IPS DF 6.9 (cell line): ENCODE results near the gene TMEM40.
A peak's percentile ranks its signal among the peaks of the same experiment; 100 is the strongest.

Source experiments
- DNase-seq: peaks from one replicate; pipeline ENCODE4 v3.0.0-alpha.2; 2013; ENCODE audit warnings: low read depth, low spot score
- H3K27ac ChIP-seq: one replicate; pipeline ENCODE4 v1.5.1; 2013; ENCODE audit warnings: low read length, control low read depth
- H3K27me3 ChIP-seq: 2 replicates; pipeline ENCODE4 v1.6.1; 2013; ENCODE audit warnings: mild to moderate bottlenecking, low read length; ENCODE audit not compliant: control insufficient read depth, insufficient read depth
- H3K36me3 ChIP-seq: 2 replicates; pipeline ENCODE4 v1.6.1; 2013; ENCODE audit warnings: low read length; ENCODE audit not compliant: control insufficient read depth, insufficient read depth
- H3K4me1 ChIP-seq: 2 replicates; pipeline ENCODE4 v1.6.1; 2013; ENCODE audit warnings: low read length; ENCODE audit not compliant: control insufficient read depth, insufficient read depth
- H3K4me3 ChIP-seq: 2 replicates; pipeline ENCODE4 v1.5.1; 2013; ENCODE audit warnings: mild to moderate bottlenecking, low read length
- H3K9me3 ChIP-seq: 2 replicates; pipeline ENCODE4 v1.6.1; 2013; ENCODE audit warnings: low read length, inconsistent platforms; ENCODE audit not compliant: control insufficient read depth, insufficient read depth
- WGBS: extraction: QIAGEN DNeasy Blood & Tissue Kit; methylation state at CpG from one replicate; pipeline ENCODE4 v1.1.7; 2013; ENCODE audit warnings: mixed read lengths, missing lambda C conversion rate; ENCODE audit not compliant: insufficient read length, insufficient coverage; 5-methylcytosine and 5-hydroxymethylcytosine counted together

The TMEM40 gene, protein sequence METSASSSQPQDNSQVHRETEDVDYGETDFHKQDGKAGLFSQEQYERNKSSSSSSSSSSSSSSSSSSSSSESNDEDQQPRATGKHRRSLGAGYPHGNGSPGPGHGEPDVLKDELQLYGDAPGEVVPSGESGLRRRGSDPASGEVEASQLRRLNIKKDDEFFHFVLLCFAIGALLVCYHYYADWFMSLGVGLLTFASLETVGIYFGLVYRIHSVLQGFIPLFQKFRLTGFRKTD

DNA sequence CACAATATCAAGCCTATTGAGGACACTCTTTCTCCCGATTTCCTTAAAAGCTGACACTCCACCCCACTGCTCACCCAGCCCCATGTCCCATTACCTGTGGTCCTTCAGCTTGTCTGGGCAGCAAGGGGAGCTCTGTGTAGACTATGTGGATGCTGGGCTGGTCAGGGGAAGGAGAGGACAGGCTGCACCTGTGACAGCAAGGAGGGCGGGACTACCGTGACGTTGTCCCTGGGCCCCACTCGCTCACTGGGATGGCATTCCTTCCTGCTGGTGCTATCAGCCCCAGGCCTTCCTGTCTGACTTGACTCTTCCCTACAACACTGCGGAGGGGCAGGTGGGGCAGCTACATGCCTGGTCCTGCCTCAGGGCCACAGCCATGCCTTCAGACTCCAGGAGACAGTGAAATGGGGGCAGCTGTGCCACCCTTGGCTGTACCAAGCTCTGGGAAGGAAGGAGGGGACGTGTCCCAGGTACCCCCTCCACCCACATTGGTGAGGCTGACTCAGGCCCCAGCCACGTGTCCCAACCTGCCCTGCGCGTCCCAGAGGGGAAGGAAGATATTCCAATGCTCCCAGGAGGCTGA, at the start of gene TMEM40:
Gene TMEM40 (minus strand): TSS at position 163 of the 583 bp plus-strand sequence. CDS start 9,427 bp downstream, outside the sequence.
- Histone ChIP-seq H3K4me1 (peaks cover 5% of the 10 kb centered on the region; the same call in 1 of the 2 replicates), H3K9me3 (no peaks in the 10 kb centered on the region), H3K27me3 (no peaks in the 10 kb centered on the region), H3K4me3 (no peak within 1 kb of the TSS), H3K36me3 (no peaks in the 10 kb centered on the region), H3K27ac (no peak within 1 kb of the TSS)
- WGBS, result no CpG with 5 or more reads among the region's 10 CpGs
- DNase-seq, result no peak

DNA sequence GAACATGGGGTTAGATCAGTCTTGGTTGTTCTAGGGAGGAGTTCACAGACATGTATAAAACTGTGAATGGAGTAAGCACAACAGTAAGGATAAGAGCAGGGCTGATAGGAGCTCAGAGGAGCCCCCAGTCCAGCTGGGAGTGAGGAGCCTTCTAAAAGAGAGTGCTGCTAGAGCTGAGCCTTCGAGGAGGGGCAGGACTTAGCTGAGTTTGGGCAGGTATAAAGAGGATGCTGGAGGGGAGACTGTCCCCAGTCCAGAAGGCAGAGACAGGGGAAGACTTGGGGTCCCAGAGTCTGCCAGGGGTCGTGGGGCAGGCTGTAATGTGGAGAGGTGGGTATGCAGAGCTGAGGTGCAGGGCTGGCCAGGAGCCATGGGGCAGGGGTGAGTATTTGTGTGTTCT, 49.5 kb upstream of the TMEM40 start:
- Histone ChIP-seq H3K9me3 (no peaks in the 10 kb centered on the region), H3K27ac (no peak overlapping the region), H3K4me1 (peaks cover 3% of the 10 kb centered on the region; the same call in 1 of the 2 replicates), H3K36me3 (peaks cover 2% of the 10 kb centered on the region; the same call in 1 of the 2 replicates), H3K27me3 (no peaks in the 10 kb centered on the region), H3K4me3 (no peak overlapping the region)
- WGBS, result no CpG with 5 or more reads among the region's 2 CpGs
- DNase-seq, result no peak

GRCh38 chr3:12807601-12808359, 48.7 kb upstream of the TMEM40 start:
- H3K4me3 ChIP-seq, result no peak overlapping the region
- no peak overlapping the region for H3K27ac ChIP-seq
- no peak for DNase-seq
- H3K4me1 ChIP-seq, result peaks cover 3% of the 10 kb centered on the region; the same call in 1 of the 2 replicates
- H3K36me3 ChIP-seq, result peaks cover 2% of the 10 kb centered on the region; the same call in 1 of the 2 replicates
- H3K9me3 ChIP-seq, result no peaks in the 10 kb centered on the region
- no CpG with 5 or more reads among the region's 7 CpGs for WGBS
- H3K27me3 ChIP-seq, result no peaks in the 10 kb centered on the region

DNA sequence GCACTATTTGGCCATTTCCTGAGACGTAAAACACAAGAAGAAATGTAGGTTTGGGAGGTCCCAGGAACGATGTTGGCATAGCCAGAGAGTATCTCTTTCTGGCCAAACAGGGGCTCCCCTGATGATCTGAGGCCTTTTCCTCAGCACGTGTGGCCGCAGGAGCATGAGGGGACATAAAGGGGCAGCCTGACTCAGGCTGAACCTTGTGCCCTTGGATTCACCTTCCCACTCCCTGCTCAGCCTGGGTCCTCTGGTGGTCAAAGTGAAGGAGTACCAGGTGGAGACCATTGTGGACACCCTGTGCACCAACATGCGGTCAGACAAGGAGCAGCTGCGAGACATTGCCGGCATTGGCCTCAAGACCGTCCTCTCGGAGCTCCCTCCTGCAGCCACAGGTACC, 48.0 kb upstream of the TMEM40 start:
- Histone ChIP-seq H3K27ac (no peak overlapping the region), H3K9me3 (no peaks in the 10 kb centered on the region), H3K36me3 (peaks cover 2% of the 10 kb centered on the region; the same call in 1 of the 2 replicates), H3K4me1 (peaks cover 3% of the 10 kb centered on the region; the same call in 1 of the 2 replicates), H3K4me3 (no peak overlapping the region), H3K27me3 (no peaks in the 10 kb centered on the region)
- no peak for DNase-seq
- no CpG with 5 or more reads among the region's 9 CpGs for WGBS

- H3K27me3 ChIP-seq, result no peaks in the 10 kb centered on the region
- no peak overlapping the region for H3K27ac ChIP-seq
- WGBS, result no CpG with 5 or more reads among the region's 12 CpGs
- H3K36me3 ChIP-seq, result peaks cover 2% of the 10 kb centered on the region; the same call in 1 of the 2 replicates
- H3K4me1 ChIP-seq, result no peaks in the 10 kb centered on the region
- no peak overlapping the region for H3K4me3 ChIP-seq
- H3K9me3 ChIP-seq, result no peaks in the 10 kb centered on the region
- DNase-seq, result no peak
Observed at GRCh38 chr3:12803371-12803770, 44.3 kb upstream of the TMEM40 start.

DNA sequence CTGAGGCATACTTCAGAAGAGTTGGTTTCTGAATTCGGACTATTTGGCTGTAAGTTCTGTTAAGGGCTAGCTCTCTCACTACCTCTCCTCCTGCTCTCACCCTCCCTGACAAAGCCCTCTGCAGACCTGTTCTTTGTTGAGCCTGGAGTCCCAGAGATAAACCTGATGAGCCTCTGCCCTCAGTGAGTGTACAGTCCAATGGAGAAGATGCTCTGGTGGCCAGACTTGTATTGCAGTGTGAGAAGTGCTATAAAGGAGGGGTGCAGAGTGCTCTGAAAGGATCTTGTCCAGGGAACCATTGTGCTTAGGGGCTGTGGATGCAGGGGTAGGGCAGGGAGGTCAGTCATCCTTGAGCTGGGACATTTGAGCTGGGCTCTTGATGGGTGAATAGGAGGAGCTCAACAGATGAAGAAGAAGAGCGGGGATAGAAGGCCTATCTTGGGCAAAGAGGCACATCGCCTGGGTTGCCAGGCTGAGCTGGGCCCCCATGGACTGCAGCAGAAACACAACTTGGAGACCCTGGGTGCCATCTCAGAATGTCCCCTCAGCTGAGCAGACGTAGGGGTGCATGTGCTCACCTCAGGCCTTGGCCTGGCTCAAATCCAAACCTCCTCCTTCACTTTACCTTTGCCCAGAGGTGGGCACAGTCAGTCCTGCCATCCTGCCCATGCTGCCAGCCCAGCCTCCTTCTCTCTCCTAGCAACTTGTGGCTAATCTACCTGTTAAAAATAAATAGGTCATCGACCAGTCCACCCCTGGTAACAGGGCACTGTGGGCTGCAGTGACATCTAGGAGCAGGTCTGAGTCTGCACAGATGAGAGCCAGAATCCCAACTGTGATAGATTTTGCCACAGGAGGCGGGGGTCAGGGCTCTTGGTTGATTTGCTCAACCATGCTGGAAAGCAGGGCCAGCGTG, 40.7 kb upstream of the TMEM40 start:
- no CpG with 5 or more reads among the region's 7 CpGs for WGBS

GRCh38 chr3:12798559-12799179, 39.6 kb upstream of the TMEM40 start:
- Histone ChIP-seq H3K4me3 (no peak overlapping the region), H3K27ac (no peak overlapping the region), H3K4me1 (peaks cover 3% of the 10 kb centered on the region), H3K36me3 (no peaks in the 10 kb centered on the region), H3K27me3 (no peaks in the 10 kb centered on the region), H3K9me3 (no peaks in the 10 kb centered on the region)
- no CpG with 5 or more reads among the region's 12 CpGs for WGBS
- no peak for DNase-seq

More for the DNA sequence above, 40.7 kb upstream of the TMEM40 start:
- no peak for DNase-seq
- Histone ChIP-seq H3K27ac (no peak overlapping the region), H3K27me3 (no peaks in the 10 kb centered on the region), H3K4me1 (peaks cover 3% of the 10 kb centered on the region), H3K4me3 (no peak overlapping the region), H3K36me3 (peaks cover 2% of the 10 kb centered on the region; the same call in 1 of the 2 replicates), H3K9me3 (no peaks in the 10 kb centered on the region)

- no peaks in the 10 kb centered on the region for H3K9me3 ChIP-seq
- H3K4me3 ChIP-seq, result no peak overlapping the region
- no peaks in the 10 kb centered on the region for H3K36me3 ChIP-seq
- DNase-seq, result no peak
- no CpG with 5 or more reads among the region's 8 CpGs for WGBS
- H3K27me3 ChIP-seq, result no peaks in the 10 kb centered on the region
- no peak overlapping the region for H3K27ac ChIP-seq
- peaks cover 3% of the 10 kb centered on the region for H3K4me1 ChIP-seq
Observed at GRCh38 chr3:12797892-12798558, 39.0 kb upstream of the TMEM40 start.

DNA sequence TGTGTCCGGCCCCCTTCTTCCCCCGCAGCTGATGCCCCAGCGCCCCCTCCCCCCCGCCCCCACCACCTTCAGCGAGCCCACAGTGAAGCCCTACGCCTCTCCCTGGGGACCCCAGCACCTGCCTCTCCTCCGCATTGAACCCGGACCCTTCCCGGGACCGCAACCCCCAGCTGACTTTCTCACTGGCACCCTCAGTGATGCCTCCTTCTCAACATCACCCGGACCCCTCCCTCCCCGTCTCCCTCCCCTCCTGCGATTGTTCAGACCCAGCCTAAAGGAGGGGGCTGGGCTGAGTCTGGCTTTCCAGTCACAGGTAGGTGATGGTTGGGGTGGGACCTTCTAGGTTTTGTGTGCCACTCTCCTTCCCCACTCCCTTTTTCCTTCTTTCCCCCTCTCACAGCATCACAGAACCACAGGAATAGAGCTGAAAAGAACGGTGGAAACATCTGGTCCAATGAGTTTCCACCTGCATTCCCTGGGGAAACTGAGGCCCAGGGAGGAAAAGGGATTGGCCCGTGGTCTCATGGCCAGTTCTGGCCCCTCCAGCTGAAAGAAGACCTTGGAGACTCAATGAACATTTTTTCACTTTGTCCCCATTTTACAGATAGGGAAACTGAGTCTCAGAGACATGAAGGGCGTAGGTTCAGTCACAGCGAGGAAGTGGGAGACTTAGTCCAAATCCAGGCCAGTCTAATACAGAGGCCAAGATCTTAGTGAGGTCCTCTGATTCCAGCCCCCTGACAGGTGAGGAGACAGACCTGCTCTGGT, 38.2 kb upstream of the TMEM40 start:
- Histone ChIP-seq H3K36me3 (no peaks in the 10 kb centered on the region), H3K4me1 (peaks cover 3% of the 10 kb centered on the region), H3K27ac (no peak overlapping the region), H3K27me3 (no peaks in the 10 kb centered on the region), H3K9me3 (no peaks in the 10 kb centered on the region), H3K4me3 (peak overlapping the region; percentile 96; the same call in 1 of the 2 replicates)
- no CpG with 5 or more reads among the region's 17 CpGs for WGBS
- DNase-seq, result no peak
